Ascending aorta (tissue), 2 donors: Measurements from ENCODE around the gene UBE4B. TPM values are rescaled to one million over a fixed set of nuclear protein-coding genes. Genes with fewer than 3 reads are reported as not detected.

Experiments
- DNase-seq, 2 donors: peaks; one replicate each; pipeline ENCODE4 v3.0.0-alpha.2; 2019; ENCODE audit warnings: low spot score in 2 of 2
- H3K27ac ChIP-seq, 2 donors: fragments of 200-600 bp; sonication (generic); one replicate each; pipeline ENCODE4 v1.5.1; 2016 to 2017; ENCODE audit warnings: mild to moderate bottlenecking in 1 of 2
- H3K27me3 ChIP-seq: fragments of 200-600 bp; sonication (generic); one replicate; pipeline ENCODE4 v1.5.1; 2017
- H3K36me3 ChIP-seq, 2 donors: fragments of 200-600 bp; sonication (generic); one replicate each; pipeline ENCODE4 v1.5.1; 2016
- H3K4me1 ChIP-seq, 2 donors: fragments of 200-600 bp; sonication (generic); one replicate each; pipeline ENCODE4 v1.5.1; 2016 to 2017; ENCODE audit warnings: mild to moderate bottlenecking in 1 of 2
- H3K4me3 ChIP-seq, 2 donors: fragments of 200-600 bp; sonication (generic); one replicate each; pipeline ENCODE4 v1.5.1; 2016 to 2017; ENCODE audit warnings: mild to moderate bottlenecking in 1 of 2
- H3K9me3 ChIP-seq, 2 donors: fragments of 200-600 bp; sonication (generic); one replicate each; pipeline ENCODE4 v1.5.1; 2016
- intact Hi-C: fragments of 100-400 bp; cut with DNase I; formaldehyde crosslinking; loops from one replicate; pipeline ENCODE4 v1.15.1; 2023
- total RNA-seq: library from RNA; depleted of rRNA; stranded (reverse); fragments of >200 nt; gene quantifications from one replicate; pipeline ENCODE4 v1.1.0, GENCODE V29; 2016
- TF ChIP-seq, protein P1 (sequence below), 3 experiments: fragments of 200-600 bp in 2 of 3; fragments of 450-650 bp in 1 of 3; sonication (generic) in 2 of 3; IDR thresholded peaks; one replicate each; pipeline ENCODE4 v1.5.1; 2016 to 2019; ENCODE audit warnings: antibody characterized with exemption in 3 of 3, mild to moderate bottlenecking in 1 of 3, moderate library complexity in 1 of 3

The UBE4B gene
- total RNA-seq, 1 donor from 2014 or later: 35.2 TPM

DNA sequence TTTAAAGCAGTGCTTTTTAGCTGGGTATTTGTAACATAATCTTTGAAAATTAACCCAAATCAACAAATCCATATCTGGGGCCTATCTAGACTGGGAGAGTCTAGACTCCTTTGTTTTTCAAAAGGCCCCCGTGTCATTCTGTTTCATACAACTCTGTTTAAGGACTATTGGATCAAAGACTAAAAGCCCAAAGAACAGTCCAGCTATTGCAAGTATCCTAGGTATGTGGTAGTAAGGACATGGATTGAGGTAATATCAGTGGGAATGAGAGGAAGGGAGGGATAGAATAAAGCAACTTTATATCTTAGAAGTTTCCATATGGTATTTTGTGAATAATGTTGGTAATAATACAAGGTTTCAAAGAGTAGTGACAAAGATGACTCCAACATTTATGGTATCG lies 195.8 kb downstream of the UBE4B start:
- no peak for DNase-seq
- TF ChIP-seq, protein P1, sequence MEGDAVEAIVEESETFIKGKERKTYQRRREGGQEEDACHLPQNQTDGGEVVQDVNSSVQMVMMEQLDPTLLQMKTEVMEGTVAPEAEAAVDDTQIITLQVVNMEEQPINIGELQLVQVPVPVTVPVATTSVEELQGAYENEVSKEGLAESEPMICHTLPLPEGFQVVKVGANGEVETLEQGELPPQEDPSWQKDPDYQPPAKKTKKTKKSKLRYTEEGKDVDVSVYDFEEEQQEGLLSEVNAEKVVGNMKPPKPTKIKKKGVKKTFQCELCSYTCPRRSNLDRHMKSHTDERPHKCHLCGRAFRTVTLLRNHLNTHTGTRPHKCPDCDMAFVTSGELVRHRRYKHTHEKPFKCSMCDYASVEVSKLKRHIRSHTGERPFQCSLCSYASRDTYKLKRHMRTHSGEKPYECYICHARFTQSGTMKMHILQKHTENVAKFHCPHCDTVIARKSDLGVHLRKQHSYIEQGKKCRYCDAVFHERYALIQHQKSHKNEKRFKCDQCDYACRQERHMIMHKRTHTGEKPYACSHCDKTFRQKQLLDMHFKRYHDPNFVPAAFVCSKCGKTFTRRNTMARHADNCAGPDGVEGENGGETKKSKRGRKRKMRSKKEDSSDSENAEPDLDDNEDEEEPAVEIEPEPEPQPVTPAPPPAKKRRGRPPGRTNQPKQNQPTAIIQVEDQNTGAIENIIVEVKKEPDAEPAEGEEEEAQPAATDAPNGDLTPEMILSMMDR (IDR thresholded peaks at IDR 0.05): no peak
- Histone ChIP-seq H3K4me1 (peaks cover 0 to 21% of the 10 kb centered on the region in 2 donors), H3K9me3 (no peaks in the 10 kb centered on the region), H3K27ac (no peak overlapping the region), H3K4me3 (no peak overlapping the region), H3K27me3 (no peaks in the 10 kb centered on the region), H3K36me3 (peaks cover 0 to 6% of the 10 kb centered on the region in 2 donors)
- intact Hi-C loops: no loop called here

DNA sequence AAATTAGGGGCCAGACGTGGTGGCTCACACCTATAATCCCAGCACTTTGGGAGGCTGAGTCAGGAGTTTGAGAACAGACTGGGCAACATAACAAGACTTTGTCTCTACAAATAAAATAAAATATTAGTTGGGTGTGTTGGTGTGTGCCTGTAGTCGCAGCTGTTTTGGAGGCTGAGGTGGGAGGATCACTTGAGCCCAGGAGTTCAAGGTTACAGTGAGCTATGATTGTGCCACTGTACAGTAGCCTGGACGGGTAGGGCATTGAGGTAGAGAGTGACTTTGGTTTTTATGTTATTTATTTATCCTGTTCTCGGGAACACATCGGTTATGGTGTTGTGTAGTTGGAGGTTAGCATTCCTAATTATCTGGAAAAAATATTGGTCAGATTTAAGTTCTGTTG lies 197.1 kb downstream of the UBE4B start:
- H3K27ac ChIP-seq: no peak overlapping the region
- H3K27me3 ChIP-seq: no peaks in the 10 kb centered on the region
- no peak overlapping the region for H3K4me3 ChIP-seq
- no peaks in the 10 kb centered on the region for H3K9me3 ChIP-seq
- no peak for DNase-seq
- H3K36me3 ChIP-seq: peaks cover 2 to 16% of the 10 kb centered on the region in 2 donors
- H3K4me1 ChIP-seq: peaks cover 0 to 16% of the 10 kb centered on the region in 2 donors
- intact Hi-C loops: no loop called here
- TF ChIP-seq, protein P1 (IDR thresholded peaks at IDR 0.05): no peak

Other genes starting within 250 kb of the UBE4B start
- gene CLSTN1, start 209.0 kb upstream of the UBE4B start, total RNA-seq: 84.6 TPM
- 74.1 TPM for gene CTNNBIP1, start 122.7 kb upstream of the UBE4B start, total RNA-seq
- gene LZIC, start 89.6 kb upstream of the UBE4B start, total RNA-seq: 3.7 TPM
- 7.9 TPM for gene NMNAT1, start 89.5 kb upstream of the UBE4B start, total RNA-seq
- gene RBP7, start 35.7 kb upstream of the UBE4B start, total RNA-seq: 119 TPM
- 13.4 TPM for gene KIF1B, start 177.6 kb downstream of the UBE4B start, total RNA-seq